GM19452 (cell line): ENCODE data around the gene CYP8B1.

Experiments used
- ATAC-seq: cut with Tn5 transposase; IDR thresholded peaks from one replicate; pipeline ENCODE4 v1.9.1; 2021; ENCODE audit not compliant: unreplicated experiment

CYP8B1 gene

DNA sequence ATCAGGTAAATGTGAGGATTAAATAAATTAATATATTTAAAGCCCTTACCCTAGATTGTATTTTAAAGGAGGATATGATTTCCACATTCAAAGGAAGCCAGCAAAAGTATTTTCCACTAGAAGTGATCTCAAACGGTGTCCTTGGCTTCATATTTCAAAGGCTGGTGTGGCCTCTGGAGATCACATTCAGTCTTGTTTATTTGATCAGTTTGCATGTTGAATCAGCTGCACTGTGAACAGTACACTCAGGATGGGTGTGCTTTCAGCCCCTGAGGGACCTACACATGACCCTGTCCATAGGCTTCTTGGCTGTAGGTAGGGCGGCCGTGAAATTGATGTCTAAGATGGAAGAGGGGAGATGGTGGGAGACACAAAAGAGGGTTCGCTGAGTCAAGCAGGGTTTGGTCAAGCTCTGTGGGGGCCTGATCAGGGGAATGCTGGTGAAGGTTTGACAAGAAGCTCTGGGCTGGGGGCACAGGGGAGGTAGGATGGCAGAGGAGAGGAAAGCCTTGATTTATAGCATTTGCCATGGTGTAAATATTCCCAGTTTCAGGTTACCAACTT lies 21.9 kb downstream of the CYP8B1 start:
- ATAC-seq, result no peak

DNA sequence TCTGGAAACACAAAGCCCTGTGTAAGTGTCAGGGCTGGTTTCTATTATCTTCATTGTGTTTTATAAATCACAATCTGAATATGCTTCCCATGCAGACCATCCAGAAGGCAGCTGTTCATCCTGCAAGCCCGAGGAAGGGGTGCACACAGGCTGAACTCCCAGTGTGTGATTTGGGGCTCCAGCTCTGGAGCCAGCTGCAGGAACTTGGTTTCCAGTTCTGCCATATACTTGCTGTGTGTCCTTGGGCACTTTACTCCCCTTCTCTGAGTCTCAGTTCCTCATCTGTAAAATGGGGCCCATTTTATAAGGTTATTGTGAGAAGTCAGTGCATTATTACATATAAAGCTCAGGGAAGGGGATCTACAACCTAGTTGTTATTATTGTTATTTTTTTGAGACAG lies 22.6 kb downstream of the CYP8B1 start:
- ATAC-seq, result no peak

DNA sequence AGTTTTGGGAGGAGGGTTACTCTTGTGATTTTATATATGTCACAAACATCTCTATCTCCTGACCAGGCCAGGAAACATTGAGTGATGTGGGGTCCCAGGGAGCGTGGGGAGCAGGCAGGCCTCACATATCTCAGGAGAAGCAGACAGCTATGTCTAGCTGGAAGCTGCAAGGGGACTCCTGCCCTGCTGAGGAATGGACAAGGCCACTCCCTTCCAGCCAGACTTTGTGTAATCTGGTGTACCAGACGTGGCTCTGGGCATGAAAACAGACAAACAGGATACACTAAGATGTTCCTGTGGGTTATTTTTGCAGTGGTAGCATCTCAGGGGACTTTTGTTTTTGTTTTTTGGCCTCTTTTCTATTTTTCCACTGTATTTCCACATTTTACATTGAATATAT lies 23.2 kb downstream of the CYP8B1 start:
- no peak for ATAC-seq

DNA sequence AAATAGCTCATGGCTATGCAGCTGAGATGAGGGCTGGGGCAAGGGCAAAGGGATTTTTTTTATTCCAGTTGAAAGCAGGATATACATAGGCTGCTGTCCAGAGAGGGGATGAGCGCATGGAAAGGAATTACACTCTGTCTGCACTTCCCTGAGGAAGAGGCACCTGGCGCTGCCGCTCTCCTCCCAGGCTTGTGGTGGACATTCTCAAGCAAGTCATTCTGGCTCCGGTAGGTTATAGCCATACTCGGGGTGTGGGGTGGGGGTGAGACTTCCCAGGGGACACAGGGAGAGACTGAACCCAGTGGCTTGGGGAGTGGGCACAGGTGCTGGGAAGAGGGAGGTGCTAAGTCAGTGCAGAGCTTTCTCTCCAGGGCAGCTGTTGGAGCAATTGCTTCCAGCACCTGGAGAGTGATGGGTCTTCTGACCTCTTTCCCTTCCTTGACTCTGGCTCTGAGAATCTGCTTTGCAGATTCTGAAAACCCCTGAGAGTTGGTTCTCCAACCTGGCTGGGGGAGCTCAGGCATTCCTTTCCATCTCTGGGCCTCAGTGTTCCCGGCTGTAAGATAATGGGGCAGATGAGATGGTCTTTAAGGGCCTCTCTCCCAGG lies 24.3 kb downstream of the CYP8B1 start:
- ATAC-seq, result no peak

DNA sequence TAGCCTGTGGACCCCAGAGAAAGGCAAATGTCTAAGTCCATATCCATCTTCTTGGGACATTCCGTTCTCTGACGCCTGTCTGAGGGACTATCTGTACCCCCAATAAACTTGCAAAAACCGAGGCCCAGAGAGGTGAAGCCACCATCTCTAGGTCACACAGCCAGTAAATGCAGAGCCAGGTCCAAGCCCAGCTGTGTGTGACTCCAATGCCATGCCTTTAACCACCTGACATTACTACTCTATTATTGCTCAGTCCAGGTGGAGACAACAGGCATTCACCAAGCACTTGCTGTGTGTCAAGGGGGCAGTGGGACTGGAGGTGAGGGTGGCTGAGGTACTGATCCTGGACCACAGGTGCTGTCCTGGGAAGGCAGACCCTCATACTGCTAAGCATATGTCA lies 25.4 kb downstream of the CYP8B1 start:
- ATAC-seq, result no peak

DNA sequence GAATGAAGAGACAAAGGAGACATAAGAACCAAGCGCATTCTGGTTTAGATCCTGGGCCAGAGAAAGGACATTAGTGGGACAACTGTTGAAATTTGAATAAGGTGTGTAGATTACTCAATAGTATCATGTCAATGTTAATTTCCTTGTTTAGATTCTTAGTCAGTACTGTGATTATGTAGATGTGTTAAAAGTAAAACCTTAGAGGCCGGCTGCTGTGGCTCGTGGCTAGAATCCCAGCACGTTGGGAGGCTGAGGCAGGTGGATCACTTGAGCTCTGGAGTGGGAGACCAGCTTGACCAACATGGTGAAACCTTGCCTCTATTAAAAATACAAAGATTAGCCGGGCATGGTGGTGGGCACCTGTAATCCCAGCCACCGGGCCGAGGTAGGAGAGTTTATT lies 26.7 kb downstream of the CYP8B1 start:
- no peak for ATAC-seq

DNA sequence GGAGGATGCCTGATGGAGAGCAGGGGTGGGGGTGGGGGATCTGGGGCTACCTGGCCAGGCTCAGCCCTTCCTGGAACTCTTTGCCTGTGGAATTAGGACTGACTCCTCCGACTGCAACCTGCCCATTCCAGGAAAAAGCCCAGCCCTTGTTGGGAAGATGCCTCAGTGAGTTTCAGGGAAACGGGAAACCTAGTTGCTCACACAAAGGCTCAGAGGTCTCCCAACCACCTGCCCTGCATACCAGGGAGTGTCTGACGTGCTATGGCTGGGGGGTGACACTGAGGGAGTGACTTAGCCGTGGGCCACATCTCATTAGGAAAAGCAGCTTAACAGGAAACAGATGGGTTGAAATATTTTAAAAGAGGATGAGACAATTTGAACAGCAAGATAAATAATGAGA lies 27.9 kb downstream of the CYP8B1 start:
- no peak for ATAC-seq

DNA sequence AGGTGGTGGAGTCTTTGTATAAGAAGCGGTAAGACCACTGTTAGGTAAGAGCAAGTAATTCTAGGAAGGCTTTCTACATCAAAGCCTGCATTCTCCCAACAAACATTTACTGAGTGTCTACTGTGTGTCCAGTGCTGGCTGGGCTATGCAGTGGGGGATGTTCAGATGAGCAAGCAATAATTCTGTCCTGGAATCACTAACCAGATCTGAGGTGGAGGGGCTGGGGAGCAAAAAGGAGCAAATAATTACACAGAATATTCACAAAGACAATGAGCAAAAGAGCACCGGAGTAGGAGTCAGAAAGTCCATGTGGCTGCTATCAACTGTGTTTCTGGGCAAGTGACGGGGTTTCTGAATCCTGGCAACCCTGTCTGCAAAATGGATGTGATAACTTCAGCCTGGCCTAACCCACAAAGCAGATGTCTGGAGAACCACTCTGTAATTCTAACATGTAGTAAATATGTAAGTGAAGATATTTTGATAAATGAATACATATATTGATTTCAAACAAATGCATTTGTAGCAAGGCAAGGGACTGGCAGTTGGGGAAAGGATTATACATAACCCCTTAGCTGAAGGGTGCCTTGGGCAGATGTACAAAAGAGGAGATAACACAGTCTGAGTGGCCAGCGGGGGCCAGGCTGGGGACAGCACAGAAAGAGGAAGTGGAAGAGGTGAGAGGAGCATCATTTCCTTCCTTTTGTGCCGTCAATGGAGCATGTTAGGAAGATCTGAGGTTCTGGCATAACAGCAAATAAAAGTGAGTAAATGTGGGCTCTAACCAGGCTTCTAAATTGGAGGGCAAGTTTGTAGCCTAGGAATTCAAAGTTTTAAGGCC lies 28.8 kb downstream of the CYP8B1 start:
- peak; percentile 76 for ATAC-seq

DNA sequence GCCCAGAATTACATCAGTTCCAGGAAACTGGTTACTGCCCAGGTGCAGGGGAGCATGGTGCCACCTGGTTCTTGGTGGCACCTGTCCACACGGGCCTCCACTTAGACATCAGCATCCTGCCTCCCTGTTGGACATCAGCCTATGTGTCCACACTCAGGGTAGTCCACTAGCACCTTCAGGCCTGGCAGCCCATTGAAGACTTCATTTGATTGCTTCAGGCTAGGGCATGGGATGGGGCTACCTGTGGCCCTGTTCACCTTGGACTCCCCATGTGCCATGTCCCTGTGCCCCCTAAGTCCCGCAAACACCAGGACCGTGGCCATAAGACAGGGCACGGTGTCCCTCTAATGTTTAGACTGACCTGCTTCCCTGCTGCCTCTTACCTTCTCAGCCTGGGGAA lies 30.9 kb downstream of the CYP8B1 start:
- no peak for ATAC-seq

DNA sequence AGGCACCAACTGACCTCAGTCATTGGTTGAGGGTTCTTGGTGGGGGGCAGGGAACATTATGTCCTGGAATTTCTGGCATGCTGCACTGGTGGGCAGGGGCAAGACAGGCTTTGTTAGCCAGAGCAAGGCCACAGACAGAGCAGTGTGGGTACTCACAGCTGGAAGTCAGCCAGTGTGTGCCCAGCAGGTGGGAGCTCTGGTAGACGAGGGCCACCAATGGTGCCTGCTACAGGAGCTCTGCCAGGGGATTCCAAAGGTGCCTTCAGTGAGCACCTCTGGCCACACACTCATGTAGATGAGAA lies 31.3 kb downstream of the CYP8B1 start:
- ATAC-seq, result no peak

DNA sequence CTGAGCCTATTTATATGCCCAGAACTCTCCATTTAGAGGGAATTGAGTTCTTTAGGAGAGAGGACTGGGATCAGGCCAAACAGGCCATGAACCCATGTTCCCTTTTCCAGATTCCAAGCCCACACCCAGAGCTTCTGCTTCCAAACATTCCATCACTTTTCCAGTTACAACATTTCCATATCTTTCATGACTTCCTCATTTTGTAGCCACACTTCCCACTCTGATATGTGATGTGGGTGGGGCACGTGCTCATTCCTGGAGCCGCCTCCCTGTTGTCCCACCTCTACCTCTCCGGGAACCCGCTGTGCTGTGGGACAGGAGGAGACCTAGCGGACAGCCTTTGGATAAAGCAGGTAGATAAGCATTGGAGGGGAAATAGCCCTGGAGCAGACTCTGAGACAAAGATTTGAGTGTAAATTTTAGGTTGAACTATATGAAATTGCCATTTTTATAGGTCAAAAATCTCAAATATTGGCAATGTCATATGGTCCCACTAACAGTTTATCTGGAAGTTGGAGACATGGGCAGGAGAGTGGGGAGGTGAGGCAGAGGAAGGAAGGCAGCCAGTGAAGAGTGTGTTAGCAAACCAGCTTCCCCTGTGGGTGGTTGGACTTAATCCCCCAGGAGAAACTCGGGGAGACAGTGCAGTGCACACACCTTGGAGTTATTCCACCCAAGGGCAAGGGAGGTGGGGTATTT lies 31.8 kb downstream of the CYP8B1 start:
- no peak for ATAC-seq

DNA sequence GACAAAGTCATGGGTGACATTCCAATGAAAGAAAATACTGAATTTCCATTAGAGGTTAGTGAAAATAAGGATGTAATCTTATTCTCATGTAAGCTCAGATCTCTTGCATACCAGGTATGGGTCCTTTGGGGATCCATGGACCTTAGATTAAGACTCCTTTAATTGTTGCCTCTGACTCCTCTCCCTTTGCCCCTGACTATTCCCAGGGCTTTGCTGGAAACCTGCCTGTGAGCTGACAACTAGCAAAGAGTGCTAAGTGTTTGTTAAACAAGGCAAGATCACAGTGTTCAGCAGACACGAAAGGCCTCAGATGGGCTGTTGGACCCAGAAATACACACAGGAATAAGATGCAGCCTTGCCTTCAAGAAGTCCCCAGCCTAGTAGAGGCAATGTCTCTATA lies 34.3 kb downstream of the CYP8B1 start:
- no peak for ATAC-seq

DNA sequence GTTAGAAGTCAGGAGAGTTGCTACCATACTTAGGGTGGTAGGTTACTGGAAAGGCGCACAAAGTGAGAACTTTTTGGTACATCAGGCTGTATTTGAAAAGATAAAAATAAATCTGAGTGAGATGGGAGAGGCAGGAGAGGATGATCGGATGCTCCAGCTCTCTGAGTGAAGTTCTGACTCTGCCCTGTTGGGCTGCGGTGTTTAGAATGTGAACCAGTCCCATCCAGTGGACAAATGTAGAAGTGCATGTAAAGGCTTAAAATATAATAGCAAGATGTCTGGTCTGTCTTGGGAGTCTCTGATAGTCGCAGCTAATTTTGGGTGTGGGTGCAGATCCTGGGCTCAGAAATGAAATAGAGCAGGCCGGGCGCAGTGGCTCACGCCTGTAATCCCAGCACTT lies 36.1 kb downstream of the CYP8B1 start:
- peak; percentile 94 for ATAC-seq

DNA sequence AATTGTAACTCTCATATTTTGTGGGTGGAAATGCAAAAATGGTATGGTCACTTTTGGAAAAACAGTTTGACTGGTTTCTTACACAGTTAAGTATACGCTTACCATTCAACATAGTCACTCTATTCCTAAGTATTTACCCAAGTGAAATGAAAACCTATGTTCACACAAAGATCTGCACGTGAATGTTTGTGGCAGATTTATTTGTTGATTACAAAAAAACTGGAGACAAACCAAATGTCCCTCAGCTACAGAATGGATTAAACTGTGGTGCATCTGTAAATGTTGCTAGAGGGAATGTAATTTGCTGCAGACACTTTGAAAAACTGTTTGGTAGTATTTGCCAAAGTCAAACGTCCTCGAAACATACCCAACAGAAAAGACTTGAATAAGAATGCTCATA lies 37.1 kb downstream of the CYP8B1 start:
- no peak for ATAC-seq

DNA sequence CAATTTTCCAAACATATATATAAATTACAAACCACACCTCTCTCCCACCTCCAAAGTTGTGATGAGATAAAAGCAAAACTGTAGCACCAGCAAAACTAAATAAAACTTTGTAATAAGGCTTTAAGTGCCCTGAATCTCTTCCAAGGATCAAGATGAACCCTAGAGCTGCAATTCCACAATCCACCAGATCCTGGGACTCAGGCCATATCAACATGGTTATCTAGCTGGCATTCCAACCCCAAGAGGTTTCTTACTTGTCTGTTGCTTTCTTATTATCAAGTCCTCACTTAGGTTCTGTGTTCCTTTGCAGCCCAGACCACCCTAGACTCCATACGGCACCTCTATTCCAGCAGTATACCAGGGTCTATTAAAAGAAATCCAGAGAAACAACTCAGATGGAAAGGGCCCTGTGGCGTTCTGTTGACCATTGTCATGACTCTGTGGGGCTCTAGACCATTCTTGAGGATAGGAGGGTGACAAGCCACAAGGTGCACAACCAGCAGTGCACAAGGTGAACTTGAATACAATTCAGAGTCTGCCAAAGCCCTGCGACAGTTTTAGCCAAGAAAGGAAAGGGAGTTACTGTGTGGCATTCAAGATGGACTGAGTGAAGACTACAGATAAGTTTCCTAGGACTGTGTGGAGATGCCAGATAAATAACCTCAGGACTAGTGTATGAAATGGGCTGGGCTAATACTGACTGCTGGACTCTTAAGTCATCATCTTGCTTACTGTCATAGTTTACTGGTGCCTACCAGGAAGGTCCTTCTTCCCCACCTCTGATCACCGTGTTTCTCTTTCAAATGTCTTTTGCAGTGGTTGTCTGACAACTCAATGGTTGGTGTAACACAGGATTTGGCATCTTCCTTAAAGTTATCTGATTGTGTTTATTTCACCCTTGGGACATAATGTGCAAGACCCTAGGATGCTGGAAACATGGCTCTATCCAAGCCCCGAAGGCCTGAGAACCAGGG lies 39.2 kb downstream of the CYP8B1 start:
- ATAC-seq, result no peak

DNA sequence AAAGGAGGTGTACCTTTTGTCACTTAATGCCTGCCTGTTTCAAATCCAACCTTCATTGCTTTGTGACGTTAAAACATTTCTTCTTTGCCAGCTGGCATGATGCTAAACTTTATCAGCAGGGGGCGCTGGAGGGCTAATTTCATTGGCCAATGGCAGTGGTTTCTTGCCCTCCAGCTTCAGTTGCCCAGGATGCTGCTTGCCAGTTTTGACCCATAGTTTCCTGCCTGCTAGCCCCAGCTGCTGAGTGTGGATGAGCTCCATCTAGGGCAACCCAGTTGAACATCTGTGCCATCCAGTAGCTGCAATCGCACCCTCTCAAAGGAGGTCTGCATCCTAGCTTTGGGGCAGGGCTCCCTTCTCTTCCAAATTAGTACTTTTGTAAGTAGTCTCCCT lies 44.4 kb downstream of the CYP8B1 start:
- peak; percentile 66 for ATAC-seq

DNA sequence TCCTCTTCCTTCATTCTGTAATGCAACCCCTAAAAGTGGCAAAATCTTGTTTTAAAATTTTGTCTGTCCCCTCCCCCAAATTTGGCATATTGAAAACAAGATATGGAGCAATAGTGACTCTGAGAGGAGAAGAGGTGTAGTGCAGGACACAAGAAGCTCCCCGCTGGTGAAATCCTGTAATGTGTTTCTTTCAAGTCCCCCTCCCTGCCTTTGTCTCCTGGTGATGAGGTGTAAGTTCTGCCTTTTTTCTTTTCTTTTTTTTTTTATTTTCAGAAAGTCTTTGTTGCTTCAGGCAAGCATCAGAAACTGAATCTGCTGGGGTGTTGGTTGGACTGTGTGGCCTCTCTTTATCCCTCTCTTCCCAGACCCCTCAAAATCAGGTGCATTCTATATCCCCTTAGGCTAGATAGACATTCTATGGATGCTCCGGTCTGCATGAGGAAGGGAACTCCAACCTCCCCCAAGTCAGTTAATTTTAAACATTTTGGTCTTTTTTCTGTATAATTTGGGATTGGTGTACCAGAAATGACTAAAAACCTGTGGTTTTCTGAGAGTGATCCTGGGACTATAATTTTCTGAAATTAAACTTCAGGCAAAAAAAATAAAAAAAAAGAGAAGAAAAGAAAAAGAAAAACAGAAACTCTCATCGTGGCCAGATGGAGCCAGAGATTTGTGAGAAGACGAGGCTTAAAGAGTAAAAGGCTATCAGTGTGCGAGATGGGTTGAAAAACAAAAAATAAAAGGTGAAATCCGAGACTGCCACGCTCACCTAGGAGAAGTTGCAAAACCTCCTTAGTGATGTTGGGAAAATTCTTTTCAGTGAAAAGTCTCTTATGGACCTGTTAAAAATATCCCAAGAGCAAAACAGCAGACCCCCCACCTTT lies 45.0 kb downstream of the CYP8B1 start:
- ATAC-seq, result no peak

DNA sequence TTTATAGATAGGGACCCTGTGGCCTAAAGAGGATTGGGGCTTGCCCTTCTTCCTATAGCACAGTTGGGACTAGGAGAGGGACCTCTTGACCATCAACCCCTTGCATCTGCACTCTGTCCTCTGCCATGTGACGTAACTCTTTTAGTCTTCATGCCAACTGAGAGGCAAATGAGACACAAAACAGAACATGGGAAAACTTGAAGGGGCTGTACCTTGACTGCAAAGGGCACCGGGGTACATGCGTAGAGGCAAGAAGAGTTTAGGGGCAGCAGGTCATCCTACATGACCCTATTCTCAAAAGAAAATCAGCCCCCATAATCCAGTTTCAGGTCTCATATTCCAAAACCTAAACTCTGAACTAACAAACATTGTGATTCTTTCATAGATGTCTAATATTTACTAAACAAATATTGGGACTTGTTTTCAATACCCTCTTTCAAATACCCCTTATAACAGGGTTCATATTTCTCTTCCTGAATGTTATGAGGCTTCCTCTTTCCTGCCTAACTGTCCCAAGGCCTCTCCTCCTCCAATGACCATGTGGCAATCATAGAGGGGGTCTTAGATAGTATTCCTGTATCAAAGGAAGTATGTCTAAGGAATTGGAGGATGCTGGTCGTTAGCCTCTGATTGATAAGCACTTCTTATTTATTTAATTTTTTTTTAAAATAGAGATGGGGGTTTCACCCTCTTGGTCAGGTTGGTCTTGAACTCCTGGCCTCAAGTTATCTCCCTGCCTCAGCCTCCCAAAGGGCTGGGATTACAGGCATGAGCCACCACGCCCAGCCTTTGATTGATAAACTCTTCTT lies 45.8 kb downstream of the CYP8B1 start:
- ATAC-seq, result no peak

DNA sequence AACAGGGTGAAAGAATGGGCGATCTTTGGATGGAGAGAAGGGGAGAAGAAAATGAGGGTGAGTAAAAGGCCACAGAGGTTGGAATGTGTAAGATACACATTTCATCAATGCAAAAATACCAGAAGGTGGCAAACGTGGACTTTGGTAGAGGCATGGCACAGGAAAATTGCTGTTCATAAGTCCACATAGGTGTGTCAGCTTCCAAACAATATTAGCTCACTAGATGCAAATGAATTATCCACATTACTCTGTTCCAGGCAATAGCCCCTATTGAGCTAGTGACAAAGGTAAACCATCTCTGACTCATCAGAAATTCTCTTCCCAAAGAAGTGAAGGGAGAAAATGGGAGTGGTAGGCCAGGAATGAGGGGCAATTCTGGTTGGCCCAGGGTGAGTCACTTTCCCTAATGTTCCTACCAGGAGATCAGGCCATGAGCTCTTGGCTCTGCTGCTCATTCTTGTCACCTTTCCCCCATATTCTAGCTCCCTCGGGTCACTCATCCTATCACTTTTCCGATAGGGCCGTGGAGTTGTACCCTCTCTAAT lies 46.5 kb downstream of the CYP8B1 start:
- no peak for ATAC-seq
